HG03442 (cell line): ENCODE results near the gene FBXO34.
A peak's percentile ranks its signal among the peaks of the same experiment; 100 is the strongest.
"Not testable (repeated sequence)": the region's sequence is repeated elsewhere in the genome, so short reads cannot be mapped to it uniquely, and the experiment has no call there.

Experiments
- ATAC-seq: cut with Tn5 transposase; IDR thresholded peaks from one replicate; pipeline ENCODE4 v1.9.1; 2021; ENCODE audit warnings: mild to moderate bottlenecking, moderate library complexity; ENCODE audit not compliant: unreplicated experiment

Gene FBXO34

DNA sequence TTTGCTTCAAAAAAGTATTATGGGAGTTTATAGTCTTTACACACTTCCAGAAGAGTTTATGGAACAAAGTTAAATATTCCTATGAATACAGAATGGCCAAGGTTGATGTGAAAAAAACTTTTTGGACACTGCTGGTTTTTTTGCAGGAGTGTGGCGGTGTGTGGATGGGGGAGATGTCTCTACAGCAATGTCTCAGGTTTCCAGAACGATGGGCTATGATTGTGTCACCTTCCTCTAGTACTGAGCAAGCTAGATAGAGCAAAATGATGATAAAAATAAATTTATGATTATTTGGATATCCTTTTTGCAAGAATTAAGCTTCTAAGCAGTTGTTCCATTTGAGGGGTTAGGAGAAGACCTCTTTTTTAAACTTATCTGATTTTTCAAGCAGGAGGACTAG, 37.9 kb downstream of the FBXO34 start:
- no peak for ATAC-seq

- ATAC-seq: no peak
Observed at GRCh38 chr14:55309761-55310365, 38.6 kb downstream of the FBXO34 start.

- not testable (repeated sequence) for ATAC-seq
Observed at GRCh38 chr14:55312379-55313030, 41.3 kb downstream of the FBXO34 start.

DNA sequence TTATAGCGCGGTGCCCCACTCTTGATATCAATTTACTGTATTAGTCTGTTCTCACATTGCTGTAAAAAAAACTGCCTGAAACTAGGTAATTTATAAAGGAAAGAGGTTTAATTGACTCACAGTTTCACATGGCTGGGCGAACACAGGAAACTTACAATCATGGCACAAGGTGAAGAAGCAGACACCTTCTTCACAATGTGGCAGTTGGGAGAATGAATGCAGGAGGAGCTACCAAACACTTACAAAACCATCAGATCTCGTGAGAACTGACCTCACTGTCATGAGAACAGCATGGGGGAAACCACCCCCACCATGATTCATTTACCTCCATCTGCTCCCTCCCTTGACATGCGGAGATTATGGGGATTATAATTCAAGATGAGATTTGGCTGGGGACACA, 42.3 kb downstream of the FBXO34 start:
- no peak for ATAC-seq

DNA sequence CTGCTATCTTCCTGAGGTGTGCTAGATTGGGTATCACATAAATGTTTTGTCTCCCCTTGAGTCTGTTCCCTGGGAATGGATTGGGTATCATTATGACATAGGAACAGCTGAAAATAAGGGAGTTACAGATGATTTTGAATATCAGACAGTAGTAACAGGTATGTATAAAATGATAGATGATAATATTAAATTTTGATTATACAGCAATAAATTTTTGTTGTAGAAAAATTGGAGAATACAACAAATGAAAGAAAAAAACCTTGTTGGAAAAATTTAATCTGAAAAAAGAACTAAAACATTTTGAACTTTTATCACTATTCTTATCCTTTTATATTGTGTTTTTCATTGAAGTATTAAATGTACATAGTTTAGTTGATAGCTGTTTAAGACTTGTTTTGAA, 43.2 kb downstream of the FBXO34 start:
- ATAC-seq: no peak

- ATAC-seq: no peak
Observed at GRCh38 chr14:55316564-55316963, 45.3 kb downstream of the FBXO34 start.

- ATAC-seq: no peak
Observed at GRCh38 chr14:55317542-55318306, 46.5 kb downstream of the FBXO34 start.

DNA sequence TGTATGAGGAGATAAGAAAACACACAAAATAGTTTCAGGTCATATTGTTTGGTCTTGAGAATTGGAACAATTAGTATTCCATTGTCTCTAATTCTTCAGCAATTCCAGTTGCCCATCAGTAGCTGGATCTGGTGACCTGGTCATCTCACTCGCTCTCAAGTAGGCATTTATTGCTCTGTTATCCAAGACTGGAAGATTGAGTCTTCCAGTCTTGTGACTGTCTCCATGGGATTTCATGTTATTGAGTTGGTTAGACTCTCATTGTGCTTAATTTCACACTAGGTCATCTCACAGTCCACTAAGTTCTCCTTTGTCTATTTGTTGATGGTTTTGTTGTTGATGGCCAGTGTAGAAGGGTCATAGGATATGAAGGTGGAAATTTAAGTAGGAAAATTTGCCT, 47.5 kb downstream of the FBXO34 start:
- ATAC-seq: no peak

GRCh38 chr14:55323910-55324309, 52.7 kb downstream of the FBXO34 start:
- ATAC-seq: no peak

- no peak for ATAC-seq
Observed at GRCh38 chr14:55324812-55325211, 53.6 kb downstream of the FBXO34 start.

- ATAC-seq: peak; percentile 73
Observed at GRCh38 chr14:55327179-55327578, 56.0 kb downstream of the FBXO34 start.

- ATAC-seq: no peak
Observed at GRCh38 chr14:55328317-55328716, 57.1 kb downstream of the FBXO34 start.

- ATAC-seq: no peak
Observed at GRCh38 chr14:55329999-55330710, 58.9 kb downstream of the FBXO34 start.

DNA sequence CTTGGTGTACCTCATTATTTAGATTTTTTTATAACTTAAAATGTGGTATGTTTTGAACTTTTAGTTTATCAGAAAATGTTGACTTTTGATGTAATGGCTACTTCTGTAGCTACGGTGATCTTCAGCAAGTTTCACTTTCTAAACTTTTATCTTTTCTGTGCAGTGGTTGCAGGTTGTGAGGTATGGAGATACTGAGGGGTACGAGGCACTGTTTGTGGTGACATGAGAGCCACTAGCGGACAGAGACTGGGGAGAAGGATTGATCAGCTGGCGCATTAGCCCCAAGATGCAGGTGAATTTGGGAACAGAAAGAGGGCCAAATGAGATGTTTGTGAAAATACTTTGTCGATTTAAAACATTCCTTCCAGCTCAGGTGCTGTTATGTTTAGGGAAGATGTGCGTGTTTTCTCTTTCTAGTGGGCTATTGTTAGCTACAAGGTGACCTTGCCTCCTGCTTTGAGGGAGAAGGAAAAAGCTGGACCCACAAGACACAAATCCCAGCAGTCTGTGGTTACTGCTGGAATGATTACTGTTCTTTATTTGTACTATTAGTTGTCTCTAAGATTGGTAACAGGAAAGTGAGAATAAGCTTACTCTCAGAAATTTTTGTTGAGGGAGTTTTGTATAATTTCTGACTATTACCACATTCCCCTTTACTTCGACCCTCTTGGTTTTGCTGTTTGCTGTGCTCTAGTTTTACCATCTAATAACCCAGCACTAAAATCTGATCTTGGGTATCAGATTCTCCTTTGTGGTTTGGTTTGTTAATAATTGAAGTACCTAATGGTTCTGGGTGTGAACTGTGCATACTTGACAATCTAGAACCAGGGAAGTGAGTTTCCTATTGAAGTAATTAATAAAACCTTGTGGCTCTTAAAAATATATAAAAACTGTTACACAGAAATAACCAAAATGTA, 61.7 kb downstream of the FBXO34 start:
- peak; percentile 44 for ATAC-seq

DNA sequence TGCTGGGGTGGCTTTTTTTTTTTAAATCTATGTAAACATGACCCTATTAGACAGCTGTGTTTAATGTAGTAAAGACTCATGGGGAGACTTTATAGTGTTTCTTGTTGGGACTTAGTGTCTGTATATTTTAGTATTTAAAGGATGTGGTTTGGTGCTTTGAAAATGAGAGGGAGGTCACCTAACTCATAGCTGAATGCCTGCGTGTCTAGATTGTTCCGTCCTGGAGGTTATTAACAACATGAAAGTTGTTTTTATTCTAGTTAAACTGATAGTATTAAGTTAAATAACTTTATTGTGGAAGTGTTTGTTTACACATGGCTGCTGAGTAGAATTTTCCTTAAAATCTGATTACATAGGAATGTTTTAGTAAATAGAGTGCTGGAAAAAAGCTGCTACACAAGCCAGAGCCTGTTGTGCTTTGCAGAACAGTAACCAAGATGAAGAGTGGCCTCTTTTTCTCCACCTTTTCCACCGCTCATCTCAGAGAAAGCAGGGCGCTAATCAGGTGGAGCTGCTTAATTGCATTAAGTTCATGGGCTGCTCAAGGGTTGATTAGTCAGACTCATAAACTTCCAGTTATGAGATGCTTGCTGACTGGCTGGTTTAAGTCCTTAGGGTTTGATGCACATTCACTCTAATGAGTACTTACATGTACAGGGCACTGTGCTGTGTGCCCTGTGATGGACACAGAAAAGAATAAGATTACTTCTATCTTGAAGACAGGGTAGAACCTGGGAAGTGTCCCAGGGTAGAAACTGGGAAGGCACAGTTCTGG, 62.7 kb downstream of the FBXO34 start:
- peak; percentile 57 for ATAC-seq

GRCh38 chr14:55336162-55336561, 64.9 kb downstream of the FBXO34 start:
- no peak for ATAC-seq

- no peak for ATAC-seq
Observed at GRCh38 chr14:55336691-55337090, 65.5 kb downstream of the FBXO34 start.

DNA sequence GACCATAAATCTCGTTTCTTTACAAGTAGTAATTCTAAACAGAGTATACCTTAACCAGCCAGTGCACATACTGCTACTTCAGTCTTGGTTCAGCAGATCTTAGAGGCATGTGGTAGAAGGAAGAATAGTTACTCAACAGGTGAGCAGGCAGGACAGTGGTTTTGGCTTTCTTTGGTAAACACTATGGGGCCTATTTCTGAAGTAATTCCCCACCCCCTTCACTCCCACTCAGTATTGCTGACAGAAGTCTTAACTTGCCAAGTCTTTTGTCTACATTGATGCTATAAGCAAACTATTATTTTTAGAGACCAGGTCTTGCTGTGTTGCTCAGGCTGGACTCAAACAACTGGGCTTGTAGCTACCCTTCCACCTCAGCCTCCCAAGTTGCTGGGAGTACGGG, 68.5 kb downstream of the FBXO34 start:
- peak; percentile 93 for ATAC-seq

- no peak for ATAC-seq
Observed at GRCh38 chr14:55340482-55340881, 69.3 kb downstream of the FBXO34 start.

DNA sequence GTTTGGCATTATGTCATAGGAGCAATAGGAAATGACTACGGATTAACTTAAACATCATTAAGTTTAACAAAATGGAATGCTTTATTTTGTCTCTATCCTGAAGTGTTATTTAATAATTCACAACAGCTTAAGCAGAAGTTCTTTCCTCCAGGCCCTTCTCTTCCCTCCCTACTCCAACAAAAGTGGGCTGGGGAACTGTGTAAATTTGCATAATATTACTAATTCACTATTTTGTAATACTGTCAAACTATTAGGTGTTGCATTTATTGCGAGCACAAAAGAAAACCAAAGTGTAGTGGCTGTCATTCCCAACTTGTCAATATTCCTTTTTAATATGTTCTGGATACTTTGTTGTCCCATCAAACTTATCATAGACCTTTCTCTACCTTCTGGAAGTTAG, 70.6 kb downstream of the FBXO34 start:
- ATAC-seq: no peak
